Nephron (organoid): ENCODE data around the gene KRT72.
"Not testable (repeated sequence)": the region's sequence is repeated elsewhere in the genome, so short reads cannot be mapped to it uniquely, and the experiment has no call there.

Source experiments
- H3K27ac Mint-ChIP-seq, 3 experiments: 2 replicates each; pipeline ENCODE4 v1.8.0; 2020; ENCODE audit warnings: mixed read lengths in 3 of 3, mild to moderate bottlenecking in 2 of 3, moderate library complexity in 1 of 3
- H3K27me3 Mint-ChIP-seq: 2 replicates; pipeline ENCODE4 v1.8.0; 2021; ENCODE audit warnings: low read depth, mild to moderate bottlenecking, moderate library complexity, mixed read lengths
- H3K36me3 Mint-ChIP-seq: 2 replicates; pipeline ENCODE4 v1.8.0; 2020; ENCODE audit warnings: low read depth, mixed read lengths
- H3K4me1 Mint-ChIP-seq: 2 replicates; pipeline ENCODE4 v1.8.0; 2020; ENCODE audit warnings: mixed read lengths
- H3K4me3 Mint-ChIP-seq, 3 experiments: 2 replicates each; pipeline ENCODE4 v1.8.0; 2020; ENCODE audit warnings: mild to moderate bottlenecking in 3 of 3, mixed read lengths in 3 of 3, moderate library complexity in 2 of 3
- H3K9me3 Mint-ChIP-seq: 2 replicates; pipeline ENCODE4 v1.8.0; 2020; ENCODE audit warnings: mixed read lengths
- TF ChIP-seq, protein P1 (sequence below), 3 experiments: fragments of 200-600 bp; sonication (generic); IDR thresholded peaks; one replicate each; pipeline ENCODE4 v1.5.0; 2021; ENCODE audit warnings: antibody characterized with exemption in 3 of 3; ENCODE audit not compliant: unreplicated experiment in 3 of 3

Gene KRT72

DNA sequence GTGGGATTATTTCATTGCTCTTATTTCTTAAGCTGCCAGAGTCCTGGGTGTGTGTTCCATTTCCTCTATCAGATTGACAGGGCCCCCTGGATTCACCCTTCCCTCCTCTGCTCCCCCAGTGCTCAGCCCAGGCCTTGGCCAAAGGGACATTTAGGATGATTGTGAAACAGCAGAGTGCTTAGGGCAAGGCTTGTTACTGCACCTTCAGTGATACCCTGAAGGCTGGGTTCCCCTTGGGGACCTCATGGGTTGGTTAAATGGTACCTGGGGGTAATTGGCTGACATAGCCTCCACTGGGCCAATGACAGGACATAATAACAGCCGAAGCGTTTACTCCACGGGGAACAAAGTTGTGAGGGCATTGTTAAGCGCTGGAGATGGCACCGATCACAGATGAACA lies 1.3 kb upstream of the KRT72 start:
- Mint-ChIP-seq H3K4me3 (no peak overlapping the region), H3K4me1 (no peaks in the 10 kb centered on the region), H3K27ac (no peak overlapping the region), H3K27me3 (peaks cover 43% of the 10 kb centered on the region), H3K9me3 (no peaks in the 10 kb centered on the region), H3K36me3 (no peaks in the 10 kb centered on the region)
- TF ChIP-seq, protein P1, sequence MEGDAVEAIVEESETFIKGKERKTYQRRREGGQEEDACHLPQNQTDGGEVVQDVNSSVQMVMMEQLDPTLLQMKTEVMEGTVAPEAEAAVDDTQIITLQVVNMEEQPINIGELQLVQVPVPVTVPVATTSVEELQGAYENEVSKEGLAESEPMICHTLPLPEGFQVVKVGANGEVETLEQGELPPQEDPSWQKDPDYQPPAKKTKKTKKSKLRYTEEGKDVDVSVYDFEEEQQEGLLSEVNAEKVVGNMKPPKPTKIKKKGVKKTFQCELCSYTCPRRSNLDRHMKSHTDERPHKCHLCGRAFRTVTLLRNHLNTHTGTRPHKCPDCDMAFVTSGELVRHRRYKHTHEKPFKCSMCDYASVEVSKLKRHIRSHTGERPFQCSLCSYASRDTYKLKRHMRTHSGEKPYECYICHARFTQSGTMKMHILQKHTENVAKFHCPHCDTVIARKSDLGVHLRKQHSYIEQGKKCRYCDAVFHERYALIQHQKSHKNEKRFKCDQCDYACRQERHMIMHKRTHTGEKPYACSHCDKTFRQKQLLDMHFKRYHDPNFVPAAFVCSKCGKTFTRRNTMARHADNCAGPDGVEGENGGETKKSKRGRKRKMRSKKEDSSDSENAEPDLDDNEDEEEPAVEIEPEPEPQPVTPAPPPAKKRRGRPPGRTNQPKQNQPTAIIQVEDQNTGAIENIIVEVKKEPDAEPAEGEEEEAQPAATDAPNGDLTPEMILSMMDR (IDR thresholded peaks at IDR 0.05; ENCODE audit: unreplicated experiment in 3 of 3) = no peak

DNA sequence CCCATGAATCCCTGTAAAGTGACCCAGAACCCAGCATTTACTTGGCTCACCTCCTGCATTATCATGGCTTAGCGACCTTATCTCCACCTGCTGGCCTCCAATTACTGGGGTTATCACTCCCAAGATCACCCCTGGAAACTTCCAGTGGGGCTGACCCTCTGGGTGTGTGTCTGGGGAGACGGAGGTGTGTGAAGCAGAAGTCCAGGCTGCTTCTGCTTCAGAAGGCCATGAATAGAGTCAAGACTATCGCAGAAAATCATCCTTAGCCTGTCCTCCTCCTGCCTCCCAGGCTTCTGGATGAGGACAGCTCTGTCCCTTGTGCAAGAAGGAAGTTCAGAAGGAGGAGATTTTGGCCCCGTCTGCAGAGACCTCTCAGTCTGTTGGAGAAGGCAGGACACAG lies 408 bp upstream of the KRT72 start:
- Mint-ChIP-seq H3K27me3 (peaks cover 41% of the 10 kb centered on the region), H3K4me1 (no peaks in the 10 kb centered on the region), H3K36me3 (no peaks in the 10 kb centered on the region), H3K4me3 (no peak overlapping the region), H3K27ac (no peak overlapping the region), H3K9me3 (no peaks in the 10 kb centered on the region)
- TF ChIP-seq, protein P1 (IDR thresholded peaks at IDR 0.05; ENCODE audit: unreplicated experiment in 3 of 3) = no peak

DNA sequence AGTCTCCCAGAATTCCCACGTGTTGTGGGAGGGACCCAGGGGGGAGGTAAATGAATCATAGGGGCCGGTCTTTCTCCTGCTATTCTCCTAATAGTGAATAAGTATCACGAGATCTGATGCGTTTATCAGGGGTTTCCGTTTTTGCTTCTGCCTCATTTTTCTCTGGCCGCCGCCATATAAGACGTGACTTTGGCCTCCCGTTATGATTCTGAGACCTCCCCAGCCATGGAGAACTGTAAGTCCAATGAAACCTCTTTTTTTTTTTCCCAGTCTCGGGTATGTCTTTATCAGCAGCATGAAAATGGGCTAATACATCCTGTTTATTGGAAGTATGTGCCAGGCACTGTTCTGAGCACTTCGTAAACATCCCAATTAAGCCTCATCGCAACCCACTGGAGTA lies 788 bp downstream of the KRT72 start:
- TF ChIP-seq, protein P1 (IDR thresholded peaks at IDR 0.05; ENCODE audit: unreplicated experiment in 3 of 3) = no peak
- Mint-ChIP-seq H3K9me3 (no peaks in the 10 kb centered on the region), H3K4me1 (no peaks in the 10 kb centered on the region), H3K27me3 (peaks cover 45% of the 10 kb centered on the region), H3K4me3 (no peak overlapping the region), H3K27ac (no peak overlapping the region), H3K36me3 (no peaks in the 10 kb centered on the region)

DNA sequence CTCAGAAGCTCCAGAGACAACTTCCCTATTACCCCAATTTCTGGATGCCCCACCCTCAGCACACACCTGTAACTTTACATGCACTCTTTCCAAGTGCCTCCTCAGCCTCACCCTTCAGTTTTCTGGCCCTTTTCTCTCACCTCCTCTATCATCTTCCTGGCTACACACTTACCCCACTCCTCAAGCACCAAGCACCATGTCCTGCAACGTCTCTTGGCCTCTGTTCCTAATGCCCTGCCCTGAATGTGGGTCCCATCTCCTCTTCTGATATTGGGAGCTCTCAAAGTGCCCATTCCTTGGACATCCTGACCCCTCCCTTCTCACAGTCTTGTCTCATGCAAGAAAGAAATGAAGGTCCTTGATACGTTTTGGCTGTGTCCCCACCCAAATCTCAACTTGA lies 1.2 kb downstream of the KRT72 start:
- no peak overlapping the region for H3K4me3 Mint-ChIP-seq
- no peaks in the 10 kb centered on the region for H3K4me1 Mint-ChIP-seq
- no peak overlapping the region for H3K27ac Mint-ChIP-seq
- no peaks in the 10 kb centered on the region for H3K9me3 Mint-ChIP-seq
- H3K27me3 Mint-ChIP-seq = peaks cover 45% of the 10 kb centered on the region
- H3K36me3 Mint-ChIP-seq = no peaks in the 10 kb centered on the region
- TF ChIP-seq, protein P1 (IDR thresholded peaks at IDR 0.05; ENCODE audit: unreplicated experiment in 3 of 3) = no peak

DNA sequence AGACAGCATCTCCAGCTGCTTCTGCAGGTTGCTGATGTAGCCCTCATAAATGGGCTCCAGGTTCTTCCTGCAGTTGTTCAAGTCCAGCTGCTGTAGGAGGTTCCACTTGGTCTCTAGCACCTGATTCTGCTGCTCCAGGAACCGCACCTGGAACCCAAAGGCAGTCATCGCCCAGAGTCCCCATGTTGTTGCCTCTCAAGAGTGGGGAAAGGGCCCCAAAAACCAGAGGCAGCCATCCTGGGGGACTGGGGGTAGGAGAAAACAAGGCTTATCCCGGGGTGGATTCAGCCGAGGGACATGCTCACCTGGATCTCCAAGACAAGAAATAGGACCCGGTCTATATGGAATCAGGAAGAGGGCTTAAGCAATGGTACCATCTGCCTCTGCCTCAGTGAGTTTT lies 2.3 kb downstream of the KRT72 start:
- TF ChIP-seq, protein P1 (IDR thresholded peaks at IDR 0.05; ENCODE audit: unreplicated experiment in 3 of 3) = no peak
- Mint-ChIP-seq H3K4me3 (no peak overlapping the region), H3K9me3 (no peaks in the 10 kb centered on the region), H3K4me1 (no peaks in the 10 kb centered on the region), H3K27ac (no peak overlapping the region), H3K27me3 (peaks cover 41% of the 10 kb centered on the region), H3K36me3 (no peaks in the 10 kb centered on the region)

DNA sequence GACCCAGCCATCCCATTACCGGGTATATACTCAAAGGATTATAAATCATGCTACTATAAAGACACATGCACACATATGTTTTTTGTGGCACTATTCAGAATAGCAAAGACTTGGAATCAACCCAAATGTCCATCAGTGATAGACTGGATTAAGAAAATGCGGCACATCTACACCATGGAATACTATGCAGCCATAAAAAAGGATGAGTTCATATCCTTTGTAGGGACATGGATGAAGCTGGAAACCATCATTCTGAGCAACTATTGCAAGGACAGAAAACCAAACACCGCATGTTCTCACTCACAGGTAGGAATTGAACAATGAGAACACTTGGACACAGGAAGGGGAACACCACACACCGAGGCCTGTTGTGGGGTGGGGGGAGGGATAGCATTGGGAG lies 7.0 kb downstream of the KRT72 start:
- not testable (repeated sequence) for H3K4me3 Mint-ChIP-seq, H3K27ac Mint-ChIP-seq, H3K9me3 Mint-ChIP-seq, H3K36me3 Mint-ChIP-seq, H3K4me1 Mint-ChIP-seq
- H3K27me3 Mint-ChIP-seq = peaks cover 41% of the 10 kb centered on the region
